HG03045 (cell line): ENCODE data around the gene A1CF.

Experiments
- ATAC-seq: cut with Tn5 transposase; IDR thresholded peaks from one replicate; pipeline ENCODE4 v1.9.1; 2021; ENCODE audit warnings: mild to moderate bottlenecking, moderate library complexity; ENCODE audit not compliant: unreplicated experiment

Gene A1CF

GRCh38 chr10:50862719-50863118 lies 22.7 kb downstream of the A1CF start:
- ATAC-seq: no peak

- ATAC-seq: no peak
Measured at GRCh38 chr10:50861370-50861769, 24.1 kb downstream of the A1CF start.

GRCh38 chr10:50857579-50857978 lies 27.8 kb downstream of the A1CF start:
- no peak for ATAC-seq

- ATAC-seq: no peak
Measured at GRCh38 chr10:50855461-50855860, 30.0 kb downstream of the A1CF start.

- no peak for ATAC-seq
Measured at GRCh38 chr10:50855015-50855414, 30.4 kb downstream of the A1CF start.

GRCh38 chr10:50853557-50853956 lies 31.9 kb downstream of the A1CF start:
- no peak for ATAC-seq

GRCh38 chr10:50851884-50852671 lies 33.3 kb downstream of the A1CF start:
- ATAC-seq: no peak

GRCh38 chr10:50850578-50851230 lies 34.7 kb downstream of the A1CF start:
- no peak for ATAC-seq

GRCh38 chr10:50846753-50847152 lies 38.7 kb downstream of the A1CF start:
- no peak for ATAC-seq

GRCh38 chr10:50837095-50837494 lies 48.3 kb downstream of the A1CF start:
- ATAC-seq: no peak

GRCh38 chr10:50832171-50832751 lies 53.2 kb downstream of the A1CF start:
- ATAC-seq: no peak

GRCh38 chr10:50830066-50830465 lies 55.4 kb downstream of the A1CF start:
- no peak for ATAC-seq

- no peak for ATAC-seq
Measured at GRCh38 chr10:50824782-50825181, 60.6 kb downstream of the A1CF start.

- no peak for ATAC-seq
Measured at GRCh38 chr10:50823789-50824188, 61.6 kb downstream of the A1CF start.

GRCh38 chr10:50809596-50809995 lies 75.8 kb downstream of the A1CF start:
- ATAC-seq: no peak

GRCh38 chr10:50807851-50808776 lies 77.3 kb downstream of the A1CF start:
- ATAC-seq: no peak

- no peak for ATAC-seq
Measured at GRCh38 chr10:50805981-50806622, 79.3 kb downstream of the A1CF start.

GRCh38 chr10:50799595-50799994 lies 85.8 kb downstream of the A1CF start:
- ATAC-seq: no peak

- no peak for ATAC-seq
Measured at GRCh38 chr10:50798297-50798696, 87.1 kb downstream of the A1CF start.

GRCh38 chr10:50796693-50797092 lies 88.7 kb downstream of the A1CF start:
- no peak for ATAC-seq

GRCh38 chr10:50794490-50794889 lies 90.9 kb downstream of the A1CF start:
- ATAC-seq: no peak
